Skin epidermis (tissue), 12 donors: Measurements from ENCODE around the gene HAVCR2.
A peak's percentile ranks its signal among the peaks of the same experiment; 100 is the strongest.
"Not testable (repeated sequence)": the region's sequence is repeated elsewhere in the genome, so short reads cannot be mapped to it uniquely, and the experiment has no call there.

Experiments used
- H3K27ac ChIP-seq, 21 experiments: fragments of 200-600 bp; sonication (generic) in 11 of 21; one replicate each; pipeline ENCODE4 v1.5.0; 2020; ENCODE audit warnings: mild to moderate bottlenecking in 3 of 21, inconsistent platforms in 2 of 21, moderate library complexity in 2 of 21
- H3K4me3 ChIP-seq, 7 experiments: fragments of 200-600 bp; sonication (generic) in 2 of 7; one replicate each; pipeline ENCODE4 v1.5.0; 2020; ENCODE audit warnings: inconsistent platforms in 2 of 7, mild to moderate bottlenecking in 2 of 7, moderate library complexity in 1 of 7

HAVCR2 gene

GRCh38 chr5:157106630-157107461, 2.0 kb downstream of the HAVCR2 start:
- H3K4me3 ChIP-seq = peak overlapping the region in 3 of 7 experiments; percentile 4 to 9 (median 5)
- peak overlapping the region in 15 of 21 experiments; percentile 1 to 89 (median 55) for H3K27ac ChIP-seq

DNA sequence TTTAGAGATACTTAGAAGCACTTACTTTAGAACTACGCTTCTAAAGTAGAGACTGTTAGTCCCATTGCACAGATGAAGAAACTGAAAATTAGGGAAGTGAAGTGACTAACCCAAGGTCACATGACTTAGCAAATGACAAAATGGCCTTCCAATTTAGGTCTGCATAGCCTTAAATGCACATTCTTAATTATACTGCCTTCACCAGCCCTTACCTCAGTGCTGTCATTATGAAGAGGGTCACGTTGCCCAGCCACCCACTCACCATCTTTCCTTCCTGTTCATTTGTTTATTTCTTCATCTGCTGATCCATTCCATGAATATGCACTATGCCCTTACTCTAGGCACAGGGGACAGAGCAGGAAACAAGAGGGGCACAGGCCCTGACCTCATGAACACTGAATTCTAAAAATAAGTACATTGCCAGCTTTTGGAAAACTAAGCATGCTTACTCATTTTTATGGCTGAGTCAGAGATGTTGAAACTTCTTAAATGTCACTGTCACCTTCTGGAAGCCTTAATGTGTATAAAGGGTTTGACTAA, 8.6 kb downstream of the HAVCR2 start:
- Histone ChIP-seq H3K4me3 (no peak overlapping the region), H3K27ac (no peak overlapping the region)

DNA sequence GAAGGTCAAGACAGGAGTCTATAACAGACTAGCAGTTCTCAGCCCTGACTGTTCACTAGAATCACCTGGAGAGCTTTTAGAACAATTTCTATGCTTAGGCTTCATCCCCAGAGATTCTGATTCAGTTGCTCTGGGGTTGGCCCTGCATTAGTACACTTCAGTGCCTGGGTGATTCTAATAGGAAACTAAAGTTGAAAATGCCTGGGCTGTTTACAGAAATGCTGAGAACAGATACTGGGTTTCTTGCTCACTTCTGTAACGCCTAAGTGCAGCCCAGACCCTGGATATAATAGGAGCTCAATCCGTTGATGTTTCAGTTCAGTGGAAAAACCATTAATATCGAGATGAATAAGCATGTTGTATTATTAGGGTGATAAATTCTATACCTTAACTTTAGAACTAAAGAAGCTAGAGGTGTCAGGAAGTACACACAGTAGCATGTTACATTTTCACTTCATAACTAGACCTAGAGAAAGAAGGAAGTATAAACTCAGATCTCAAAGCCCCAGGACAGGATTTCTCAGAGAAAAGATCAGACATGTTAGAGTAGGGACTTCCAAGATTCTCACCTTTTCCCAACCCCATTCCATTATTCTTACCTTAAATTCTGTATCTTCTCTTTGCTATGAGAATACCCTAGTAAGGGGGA, 20.4 kb downstream of the HAVCR2 start:
- no peak overlapping the region for H3K27ac ChIP-seq
- no peak overlapping the region for H3K4me3 ChIP-seq

- H3K4me3 ChIP-seq = no peak overlapping the region
- H3K27ac ChIP-seq = no peak overlapping the region
These were observed 22.0 kb downstream of the HAVCR2 start for GRCh38 chr5:157086751-157087359.

- no peak overlapping the region for H3K4me3 ChIP-seq
- no peak overlapping the region for H3K27ac ChIP-seq
These were observed 22.9 kb downstream of the HAVCR2 start for GRCh38 chr5:157085930-157086329.

- Histone ChIP-seq H3K4me3 (no peak overlapping the region), H3K27ac (no peak overlapping the region)
These were observed 28.6 kb downstream of the HAVCR2 start for GRCh38 chr5:157080286-157080685.

DNA sequence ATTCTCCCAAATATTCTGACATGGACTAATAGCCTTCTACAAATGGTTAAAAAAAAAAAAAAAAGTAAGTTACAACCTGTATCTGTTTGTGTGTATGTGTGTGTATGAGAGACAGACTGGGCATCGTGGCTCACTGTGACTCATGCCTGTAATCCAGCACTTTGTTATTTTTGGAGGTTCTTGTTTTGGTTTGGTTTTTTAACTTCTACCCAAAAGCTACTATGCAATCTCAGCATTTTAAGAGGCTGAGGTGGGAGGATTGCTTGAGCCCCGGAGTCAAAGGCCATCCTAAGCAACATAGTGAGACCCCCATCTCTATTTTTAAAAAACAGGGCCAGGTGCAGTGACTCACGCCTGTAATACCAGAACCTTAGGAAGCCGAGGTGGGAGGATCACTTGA, 32.3 kb downstream of the HAVCR2 start:
- Histone ChIP-seq H3K4me3 (no peak overlapping the region), H3K27ac (no peak overlapping the region)

GRCh38 chr5:157072508-157072907, 36.3 kb downstream of the HAVCR2 start:
- Histone ChIP-seq H3K27ac (no peak overlapping the region), H3K4me3 (no peak overlapping the region)

GRCh38 chr5:157069949-157070348, 38.9 kb downstream of the HAVCR2 start:
- Histone ChIP-seq H3K4me3 (no peak overlapping the region), H3K27ac (no peak overlapping the region)

- H3K27ac ChIP-seq = no peak overlapping the region
These were observed 40.1 kb downstream of the HAVCR2 start for GRCh38 chr5:157068785-157069184.

DNA sequence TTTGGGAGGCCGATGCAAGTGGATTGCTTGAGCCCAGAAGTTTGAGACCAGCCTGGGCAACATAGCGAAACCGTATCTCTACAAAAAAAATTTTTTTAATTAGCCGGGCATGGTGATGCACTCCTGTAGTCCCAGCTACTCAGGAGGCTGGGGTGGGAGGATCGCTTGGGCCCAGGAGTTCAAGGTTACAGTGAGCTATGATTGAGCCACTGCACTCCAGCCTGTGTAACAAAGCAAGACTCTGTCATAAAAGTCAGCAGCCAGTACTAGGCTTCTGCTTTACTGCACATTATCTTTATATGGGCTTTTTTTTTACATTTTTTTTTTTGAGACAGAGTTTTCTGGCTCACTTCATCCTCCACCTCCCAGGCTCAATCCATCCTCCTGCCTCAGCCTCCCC, 40.5 kb downstream of the HAVCR2 start:
- Histone ChIP-seq H3K27ac (no peak overlapping the region), H3K4me3 (no peak overlapping the region)

More at GRCh38 chr5:157068785-157069184, 40.1 kb downstream of the HAVCR2 start:
- H3K4me3 ChIP-seq = no peak overlapping the region

DNA sequence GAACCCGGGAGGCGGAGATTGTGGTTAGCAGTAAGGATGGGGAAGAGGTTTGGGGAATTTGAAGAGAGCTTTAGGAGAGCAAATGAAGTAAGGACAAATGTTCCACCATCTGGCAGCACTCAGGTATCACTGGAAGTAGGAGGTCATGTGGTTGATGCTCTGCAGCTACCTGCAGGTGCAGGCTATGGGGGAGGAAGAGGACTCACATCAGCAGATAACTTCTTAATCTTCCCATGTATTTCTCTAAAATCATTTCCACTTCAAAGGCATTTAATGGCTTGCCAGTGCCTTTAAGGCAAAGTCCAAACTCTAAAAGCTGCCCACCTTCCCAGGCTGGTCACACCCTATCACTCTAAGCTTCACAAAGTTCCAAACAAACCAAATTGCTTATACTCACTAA, 41.8 kb downstream of the HAVCR2 start:
- Histone ChIP-seq H3K27ac (no peak overlapping the region), H3K4me3 (no peak overlapping the region)

- H3K27ac ChIP-seq = no peak overlapping the region
These were observed 42.8 kb downstream of the HAVCR2 start for GRCh38 chr5:157066080-157066479.

GRCh38 chr5:157063776-157064430, 44.9 kb downstream of the HAVCR2 start:
- Histone ChIP-seq H3K4me3 (no peak overlapping the region), H3K27ac (no peak overlapping the region)

More at GRCh38 chr5:157066080-157066479, 42.8 kb downstream of the HAVCR2 start:
- H3K4me3 ChIP-seq = no peak overlapping the region

- H3K4me3 ChIP-seq = no peak overlapping the region
- no peak overlapping the region for H3K27ac ChIP-seq
These were observed 49.0 kb downstream of the HAVCR2 start for GRCh38 chr5:157059891-157060290.

- Histone ChIP-seq H3K27ac (no peak within 1 kb of the TSS), H3K4me3 (no peak within 1 kb of the TSS)
These were observed 49.7 kb downstream of the HAVCR2 start, which contains the start of gene HAVCR1 for GRCh38 chr5:157059093-157059539. Gene HAVCR1, minus strand, starts transcription at chr5:157059116. Its CDS starts 1,173 bp downstream, at chr5:157057943.

- no peak overlapping the region for H3K4me3 ChIP-seq
- H3K27ac ChIP-seq = no peak overlapping the region
These were observed 51.1 kb downstream of the HAVCR2 start for GRCh38 chr5:157057459-157058370.

- not testable (repeated sequence) for H3K4me3 ChIP-seq, H3K27ac ChIP-seq
These were observed 52.0 kb downstream of the HAVCR2 start for GRCh38 chr5:157056848-157057247.
